22Rv1 (cell line): Measurements from ENCODE around the gene COX5A.

ENCODE experiments used
- CTCF ChIP-seq: fragments of 450-650 bp; IDR thresholded peaks from 2 replicates; pipeline ENCODE4 v1.5.1; 2017; ENCODE audit warnings: mild to moderate bottlenecking
- ZFX ChIP-seq: fragments of 450-650 bp; IDR thresholded peaks from 2 replicates; pipeline ENCODE4 v1.6.1; 2017; ENCODE audit warnings: antibody characterized with exemption, borderline replicate concordance

GRCh38 chr15:74951006-74951405 is 13.1 kb upstream of the COX5A start:
- no peak for TF ChIP-seq CTCF
- TF ChIP-seq ZFX = no peak
